Measurements from ENCODE around the gene PAF1.

The PAF1 gene

GRCh38 chr19:39398297-39398864 lies 7.5 kb upstream of the PAF1 start:
- no peak overlapping the region for H3K4me3 ChIP-seq (ENCODE audit: low read depth, low read length)
- no peak for DNase-seq (ENCODE audit: low read depth, low spot score)
- ChIA-PET CTCF (interaction anchor here (0.8 to 4.9 kb wide), 36 partner anchors 9 to 276 kb away, joined by 3 to 102 read pairs (median 6); partner anchors contain the start of genes EID2B, PLEKHG2, RPS16 and SELENOV), POLR2A (interaction anchor here (0.6 to 3.1 kb wide), 7 partner anchors 9 to 37 kb away, joined by 3 to 49 read pairs (median 4); partner anchors contain the start of genes PLEKHG2, RPS16 and ZFP36)
- TF ChIP-seq CTCF (IDR thresholded peaks at IDR 0.05; ENCODE audit: insufficient read depth, low read length, missing control alignments): no peak

DNA sequence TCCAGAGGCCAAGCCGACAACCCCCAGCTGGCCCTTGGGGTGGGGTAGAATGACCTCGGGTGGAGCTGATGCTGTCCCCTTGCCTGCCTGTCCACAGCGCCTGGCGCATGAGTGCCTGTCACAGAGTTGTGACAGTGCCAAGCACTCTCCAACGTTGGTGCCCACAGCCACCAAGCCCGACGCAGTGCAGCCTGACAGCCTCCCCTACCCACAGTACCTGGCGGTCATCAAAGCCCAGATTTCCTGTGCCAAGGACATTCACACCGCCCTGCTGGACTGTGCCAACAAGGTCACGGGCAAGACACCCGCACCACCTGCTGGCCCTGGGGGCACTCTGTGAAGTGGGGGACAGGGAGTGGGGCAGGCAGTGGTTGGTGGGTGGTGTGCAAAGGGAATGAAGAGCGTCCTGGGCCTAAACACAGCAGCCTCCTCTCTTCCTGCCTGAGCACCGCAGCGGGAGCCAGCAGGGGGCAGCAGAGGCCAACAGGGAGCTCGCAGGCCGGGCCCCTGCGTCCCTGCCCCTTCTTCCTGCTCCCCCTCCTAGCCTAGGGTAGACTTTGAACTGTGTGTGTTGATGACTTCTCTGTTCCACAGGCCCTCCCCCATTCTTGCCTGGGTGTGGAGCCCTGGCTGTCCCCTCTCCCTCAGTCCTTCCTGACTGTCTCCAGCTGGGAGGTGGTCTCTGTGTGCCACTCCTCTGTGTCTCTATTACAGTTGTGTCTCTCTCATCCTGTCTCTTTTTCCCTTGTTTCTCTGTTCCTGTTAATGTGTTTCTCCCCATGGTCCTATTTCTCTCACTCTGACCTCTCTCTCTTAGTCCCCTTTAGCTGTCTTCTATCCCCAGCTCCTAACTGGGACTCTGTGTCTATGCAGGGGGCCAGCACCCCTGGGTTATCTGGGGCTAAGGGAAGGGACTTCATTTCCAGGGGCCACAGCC lies 6.7 kb upstream of the PAF1 start:
- ChIA-PET CTCF (interaction anchor here (0.6 to 4.9 kb wide), 39 partner anchors 9 to 1433 kb away, joined by 3 to 102 read pairs (median 5); partner anchors contain the start of genes EID2B, PLEKHG2, RPS16 and SELENOV), POLR2A (interaction anchor here (0.6 to 3.1 kb wide), 6 partner anchors 10 to 38 kb away, joined by 3 to 49 read pairs (median 12); partner anchors contain the start of genes PLEKHG2, RPS16 and ZFP36)
- H3K4me3 ChIP-seq (ENCODE audit: low read depth, low read length): no peak overlapping the region
- peak; percentile 99 for TF ChIP-seq CTCF (IDR thresholded peaks at IDR 0.05; ENCODE audit: insufficient read depth, low read length, missing control alignments)
- DNase-seq (ENCODE audit: low read depth, low spot score): no peak

- H3K4me3 ChIP-seq (ENCODE audit: low read depth, low read length): peak overlapping the region; percentile 99
- POLR2A ChIA-PET: interaction anchor here (0.6 to 3.5 kb wide), 9 partner anchors 8 to 50 kb away, joined by 3 to 19 read pairs (median 3); partner anchors contain the start of genes RPS16 and SAMD4B
- no peak for TF ChIP-seq CTCF (IDR thresholded peaks at IDR 0.05; ENCODE audit: insufficient read depth, low read length, missing control alignments)
- CTCF ChIA-PET: interaction anchor here (1.9 to 3.7 kb wide), 4 partner anchors 11 to 142 kb away, joined by 8 to 22 read pairs (median 12); partner anchors contain the start of genes EID2B and PLEKHG2
- no peak for DNase-seq (ENCODE audit: low read depth, low spot score)
These were observed 505 bp downstream of the PAF1 start for GRCh38 chr19:39390451-39390750.

GRCh38 chr19:39389631-39390414 lies 1.1 kb downstream of the PAF1 start:
- DNase-seq (ENCODE audit: low read depth, low spot score): no peak
- ChIA-PET POLR2A (interaction anchor here (3.5 kb wide), 1 partner anchor 47 kb away, joined by 19 read pairs; the partner anchor contains the start of gene SAMD4B), CTCF (interaction anchor here (2.3 to 2.8 kb wide), 3 partner anchors 8 to 22 kb away, joined by 7 to 22 read pairs (median 15); no protein-coding TSS in a partner anchor)
- TF ChIP-seq CTCF (IDR thresholded peaks at IDR 0.05; ENCODE audit: insufficient read depth, low read length, missing control alignments): no peak
- peak overlapping the region; percentile 99 for H3K4me3 ChIP-seq (ENCODE audit: low read depth, low read length)

DNA sequence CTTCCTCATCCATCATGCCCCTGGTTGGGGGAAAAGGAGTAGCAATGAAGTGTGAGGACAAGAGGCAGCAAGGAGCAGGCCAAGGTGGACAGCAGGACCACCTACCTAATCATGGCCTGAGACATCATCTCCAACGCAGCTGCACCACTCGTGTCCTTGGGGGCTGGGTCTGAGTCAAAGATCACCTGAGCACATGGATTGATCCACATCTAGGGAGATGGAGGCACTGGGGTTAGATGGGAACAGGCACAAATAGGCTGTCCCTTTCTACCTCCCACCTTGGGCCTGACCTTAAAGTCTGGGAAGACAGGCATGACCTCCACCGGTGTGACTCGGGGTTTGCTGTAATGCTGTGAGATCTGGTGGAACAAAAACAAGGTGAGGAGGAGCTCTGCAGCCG lies 2.2 kb downstream of the PAF1 start:
- DNase-seq (ENCODE audit: low read depth, low spot score): no peak
- TF ChIP-seq CTCF (IDR thresholded peaks at IDR 0.05; ENCODE audit: insufficient read depth, low read length, missing control alignments): no peak
- ChIA-PET POLR2A (interaction anchor here (0.7 kb wide), 1 partner anchor 18 kb away, joined by 4 read pairs; the partner anchor contains the start of gene ZFP36), CTCF (interaction anchor here (1.4 to 2.6 kb wide), 3 partner anchors 9 to 46 kb away, joined by 3 to 15 read pairs (median 7); partner anchors contain the start of gene SAMD4B)
- H3K4me3 ChIP-seq (ENCODE audit: low read depth, low read length): no peak overlapping the region

Measured in AG04449 (cell line).